Measurements from ENCODE around the gene SNX17.

SNX17 gene

GRCh38 chr2:27363933-27364332 is 6.5 kb upstream of the SNX17 start:
- no peak for DNase-seq (ENCODE audit: low spot score)

DNA sequence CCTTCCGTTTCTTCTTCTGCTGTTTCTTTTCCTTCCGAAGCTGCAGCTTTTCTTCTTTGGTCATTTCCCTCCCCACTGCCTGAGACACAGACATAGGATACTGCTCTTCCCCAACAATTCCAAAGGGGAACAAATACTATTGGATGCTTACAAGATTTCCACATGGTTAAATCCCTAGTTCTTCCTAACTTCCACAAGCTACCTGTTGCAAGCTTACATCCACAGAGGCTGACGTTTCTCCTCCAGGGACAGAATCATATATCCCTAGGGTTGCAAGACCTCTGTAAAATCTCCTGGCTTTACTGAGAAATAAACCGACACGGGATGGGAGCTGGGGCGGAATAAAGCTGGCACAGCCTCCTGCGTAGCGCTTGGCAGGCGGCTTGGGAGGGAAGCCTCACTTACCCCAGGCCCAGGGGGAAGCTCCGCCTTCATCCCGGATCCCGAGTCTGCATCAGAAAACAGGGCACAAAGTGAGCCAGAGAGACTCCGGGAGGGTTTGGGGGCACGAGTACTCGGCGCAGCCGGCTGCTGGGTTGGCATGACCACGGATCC is 868 bp upstream of the SNX17 start:
- DNase-seq (ENCODE audit: low spot score) = no peak

GRCh38 chr2:27370816-27371620 is 602 bp downstream of the SNX17 start:
- DNase-seq (ENCODE audit: low spot score) = peak; percentile 69

GRCh38 chr2:27372937-27373336 is 2.5 kb downstream of the SNX17 start:
- no peak for DNase-seq (ENCODE audit: low spot score)

DNA sequence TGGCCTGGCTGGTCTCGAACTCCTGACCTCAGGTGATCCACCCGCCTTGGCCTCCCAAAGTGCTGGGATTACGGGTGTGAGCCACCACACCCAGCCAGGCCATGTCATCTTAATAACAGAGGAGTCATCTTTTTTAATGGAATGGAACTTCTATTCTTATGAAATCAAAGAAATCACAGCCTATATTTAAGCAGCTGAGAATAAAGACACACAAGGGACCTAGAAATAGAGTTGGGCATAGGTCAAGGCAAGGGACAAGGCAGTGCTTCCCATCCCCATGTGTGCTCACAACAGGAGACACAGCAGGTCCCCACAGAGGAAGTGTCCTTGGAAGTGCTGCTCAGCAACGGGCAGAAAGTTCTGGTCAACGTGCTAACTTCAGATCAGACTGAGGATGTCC is 3.2 kb downstream of the SNX17 start:
- no peak for DNase-seq (ENCODE audit: low spot score)

DNA sequence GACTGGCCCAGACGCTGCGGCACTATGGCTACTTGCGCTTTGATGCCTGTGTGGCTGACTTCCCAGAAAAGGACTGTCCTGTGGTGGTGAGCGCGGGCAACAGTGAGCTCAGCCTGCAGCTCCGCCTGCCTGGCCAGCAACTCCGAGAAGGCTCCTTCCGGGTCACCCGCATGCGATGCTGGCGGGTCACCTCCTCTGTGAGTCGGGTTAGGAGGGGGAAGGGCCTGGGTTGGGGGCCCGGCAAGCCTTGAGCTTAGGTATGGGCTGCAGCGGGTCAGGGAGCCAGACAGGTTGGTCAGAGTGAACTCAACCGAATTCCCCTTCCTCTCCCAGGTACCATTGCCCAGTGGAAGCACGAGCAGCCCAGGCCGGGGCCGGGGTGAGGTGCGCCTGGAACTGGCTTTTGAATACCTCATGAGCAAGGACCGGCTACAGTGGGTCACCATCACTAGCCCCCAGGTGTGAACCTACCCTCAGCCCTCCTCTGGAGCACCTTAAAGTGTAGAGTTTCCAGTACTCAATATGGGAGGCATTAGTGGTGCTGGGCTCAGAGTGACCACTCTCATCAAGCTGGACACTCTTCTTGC is 5.2 kb downstream of the SNX17 start:
- no peak for DNase-seq (ENCODE audit: low spot score)

DNA sequence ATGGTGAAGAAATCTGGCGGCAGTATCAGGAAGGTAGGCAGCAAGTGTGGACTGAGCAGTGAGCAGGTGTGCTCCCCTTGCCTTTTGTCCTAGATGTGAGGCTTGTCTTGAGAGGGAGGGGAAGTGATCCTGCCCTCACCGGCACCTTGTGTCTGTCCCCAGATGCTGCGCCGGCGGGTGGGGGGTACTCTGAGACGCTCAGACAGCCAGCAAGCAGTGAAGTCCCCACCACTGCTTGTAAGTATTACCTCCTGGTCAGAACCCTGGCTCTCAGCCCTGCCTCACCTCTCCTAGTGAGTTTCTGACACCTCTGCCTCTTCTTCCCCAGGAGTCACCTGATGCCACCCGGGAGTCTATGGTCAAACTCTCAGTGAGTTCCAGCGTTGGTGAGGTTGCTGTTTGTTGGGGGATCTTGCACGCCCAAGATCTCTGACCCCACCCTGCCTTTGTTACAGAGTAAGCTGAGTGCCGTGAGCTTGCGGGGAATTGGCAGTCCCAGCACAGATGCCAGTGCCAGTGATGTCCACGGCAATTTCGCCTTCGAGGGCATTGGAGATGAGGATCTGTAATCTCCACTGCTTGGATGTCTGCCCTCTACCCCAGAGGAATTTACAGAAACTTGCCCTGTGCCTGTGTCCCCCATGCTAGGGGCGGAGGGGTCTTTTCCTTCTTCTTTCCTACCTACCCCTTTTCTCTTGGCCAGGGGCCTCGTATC is 5.9 kb downstream of the SNX17 start:
- no peak for DNase-seq (ENCODE audit: low spot score)

DNA sequence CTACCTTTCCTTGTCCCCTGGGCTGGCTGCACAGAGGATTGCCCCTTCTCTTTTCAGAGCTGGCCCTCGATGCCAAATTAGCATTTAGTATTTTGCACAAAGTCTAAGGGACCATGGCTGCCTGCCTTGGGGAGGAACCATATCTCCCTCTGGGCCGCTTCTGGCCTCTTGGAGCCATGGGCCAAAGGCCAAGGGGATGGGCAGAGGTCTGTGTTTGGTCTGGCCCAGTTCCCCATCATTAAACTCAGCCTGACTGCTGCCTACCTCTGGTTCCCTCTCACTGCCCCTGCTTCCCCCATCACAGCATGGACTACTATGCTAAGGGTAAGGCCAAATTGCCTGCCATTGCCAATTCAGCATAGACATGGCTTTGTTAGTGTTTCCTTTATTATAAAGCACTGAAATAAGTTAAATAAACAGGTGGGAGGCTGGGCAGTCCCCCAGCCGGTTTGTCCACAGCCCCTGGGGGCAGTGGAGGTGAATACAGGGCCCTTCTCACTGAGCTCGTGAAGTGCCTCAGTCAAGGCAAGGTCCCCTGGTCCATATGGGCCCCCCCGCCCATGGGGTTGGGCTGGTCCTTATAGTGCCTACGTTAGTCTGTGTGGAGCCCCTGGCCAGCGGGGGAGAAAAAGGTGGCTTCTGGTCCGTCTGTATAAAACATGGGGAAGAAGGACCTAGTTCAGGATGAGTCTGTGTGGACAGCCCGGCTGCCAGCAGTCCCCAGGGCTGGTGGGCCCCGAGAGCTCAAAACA is 6.6 kb downstream of the SNX17 start:
- DNase-seq (ENCODE audit: low spot score) = no peak

DNA sequence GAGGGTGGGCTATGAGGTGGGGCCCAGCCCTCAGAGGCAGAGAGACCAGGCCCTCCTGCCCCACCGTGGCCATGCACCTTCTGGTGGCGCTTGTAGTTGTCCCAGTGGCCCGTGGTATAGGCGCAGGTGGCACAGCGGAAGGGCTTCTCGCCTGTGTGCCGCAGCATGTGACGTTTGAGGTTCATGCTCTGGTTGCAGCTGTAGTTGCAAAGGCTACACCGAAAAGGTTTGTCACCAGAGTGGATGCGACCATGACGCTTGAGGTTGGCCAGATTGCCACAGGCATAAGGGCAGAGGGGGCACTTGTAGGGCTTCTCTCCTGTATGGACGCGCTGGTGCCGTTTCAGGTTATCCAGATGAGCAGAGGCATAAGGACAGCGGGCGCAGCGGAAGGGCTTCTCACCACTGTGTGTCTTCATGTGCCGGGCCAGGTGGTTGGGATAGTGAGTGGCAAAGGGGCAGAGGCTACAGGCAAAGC is 7.2 kb downstream of the SNX17 start:
- no peak for DNase-seq (ENCODE audit: low spot score)

DNA sequence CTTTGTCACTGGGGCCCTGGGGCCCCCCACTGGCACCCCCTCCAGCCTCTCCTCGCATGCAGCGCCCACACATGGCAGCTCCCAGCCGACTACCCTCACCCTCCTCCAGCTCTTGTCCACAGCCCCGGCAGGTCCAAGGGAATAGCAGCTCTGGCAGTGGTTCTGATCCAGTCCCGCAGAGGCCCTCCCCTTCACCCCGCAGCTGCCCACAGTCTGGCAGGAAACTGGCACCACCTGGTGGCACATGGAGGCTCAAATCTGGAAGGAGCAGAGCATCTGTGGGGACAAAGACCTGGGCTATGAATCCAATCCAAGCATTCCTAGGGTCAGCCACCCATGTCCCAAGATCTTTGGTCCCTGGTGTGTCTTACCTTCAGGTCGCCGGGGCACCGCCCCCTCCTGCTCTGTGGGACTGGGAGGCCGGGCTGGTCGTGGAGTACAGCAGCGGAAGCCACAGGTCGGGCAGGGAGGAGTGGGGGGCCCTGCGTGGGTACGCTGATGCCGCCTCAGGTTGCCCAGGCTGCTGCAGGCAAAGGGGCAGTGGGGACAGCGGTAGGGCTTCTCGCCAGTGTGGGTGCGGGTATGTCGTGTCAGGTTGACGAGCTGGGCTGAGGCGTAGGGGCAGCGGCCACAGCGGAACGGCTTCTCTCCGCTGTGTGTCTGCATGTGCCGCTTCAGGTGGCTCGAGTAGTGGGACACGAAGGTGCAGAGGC is 7.8 kb downstream of the SNX17 start:
- DNase-seq (ENCODE audit: low spot score) = no peak

DNA sequence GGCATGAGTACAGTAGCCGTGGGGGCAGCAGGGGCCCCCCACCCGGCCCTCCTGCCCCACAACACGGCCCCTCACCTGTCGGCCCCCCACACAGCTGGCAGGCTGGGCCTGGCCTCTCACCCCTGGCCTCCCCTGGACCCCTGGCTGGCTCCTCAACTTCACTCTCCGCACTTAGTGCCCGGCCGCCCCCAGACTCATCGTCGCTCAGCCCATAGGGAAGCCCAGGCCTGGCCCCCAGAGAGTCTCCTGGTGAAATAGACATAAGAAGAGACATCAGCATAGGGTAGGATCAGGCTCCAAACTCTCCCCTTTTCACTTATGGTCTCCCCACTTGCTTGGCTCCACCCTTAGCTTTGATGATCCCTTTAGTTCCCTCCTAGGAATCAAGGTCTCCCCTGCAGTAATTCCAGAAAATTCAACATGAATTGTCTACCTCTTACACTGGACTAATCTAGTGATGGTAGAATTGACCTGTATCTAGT is 8.4 kb downstream of the SNX17 start:
- DNase-seq (ENCODE audit: low spot score) = no peak

DNA sequence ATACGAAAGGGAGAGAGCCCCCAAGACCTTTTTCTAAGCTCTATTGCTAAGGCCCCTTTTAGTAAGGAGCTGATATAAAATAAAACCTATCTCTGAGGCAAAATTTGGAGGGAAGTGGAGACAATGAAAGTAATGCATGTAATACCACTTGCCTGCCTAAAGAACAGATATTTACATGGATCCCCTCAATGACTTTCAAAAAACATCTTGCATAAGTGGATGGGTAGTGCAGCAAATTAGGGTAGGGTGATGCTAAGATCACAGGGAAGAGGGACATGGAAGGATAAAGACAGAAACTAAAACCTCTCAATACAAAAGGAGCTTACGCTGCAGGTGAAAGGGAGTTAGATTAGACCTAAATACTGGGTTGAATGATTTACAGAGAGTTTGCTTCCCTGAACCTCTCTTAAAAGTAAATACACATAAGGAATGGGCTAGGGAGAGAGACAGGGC is 9.0 kb downstream of the SNX17 start:
- peak; percentile 21 for DNase-seq (ENCODE audit: low spot score)

DNA sequence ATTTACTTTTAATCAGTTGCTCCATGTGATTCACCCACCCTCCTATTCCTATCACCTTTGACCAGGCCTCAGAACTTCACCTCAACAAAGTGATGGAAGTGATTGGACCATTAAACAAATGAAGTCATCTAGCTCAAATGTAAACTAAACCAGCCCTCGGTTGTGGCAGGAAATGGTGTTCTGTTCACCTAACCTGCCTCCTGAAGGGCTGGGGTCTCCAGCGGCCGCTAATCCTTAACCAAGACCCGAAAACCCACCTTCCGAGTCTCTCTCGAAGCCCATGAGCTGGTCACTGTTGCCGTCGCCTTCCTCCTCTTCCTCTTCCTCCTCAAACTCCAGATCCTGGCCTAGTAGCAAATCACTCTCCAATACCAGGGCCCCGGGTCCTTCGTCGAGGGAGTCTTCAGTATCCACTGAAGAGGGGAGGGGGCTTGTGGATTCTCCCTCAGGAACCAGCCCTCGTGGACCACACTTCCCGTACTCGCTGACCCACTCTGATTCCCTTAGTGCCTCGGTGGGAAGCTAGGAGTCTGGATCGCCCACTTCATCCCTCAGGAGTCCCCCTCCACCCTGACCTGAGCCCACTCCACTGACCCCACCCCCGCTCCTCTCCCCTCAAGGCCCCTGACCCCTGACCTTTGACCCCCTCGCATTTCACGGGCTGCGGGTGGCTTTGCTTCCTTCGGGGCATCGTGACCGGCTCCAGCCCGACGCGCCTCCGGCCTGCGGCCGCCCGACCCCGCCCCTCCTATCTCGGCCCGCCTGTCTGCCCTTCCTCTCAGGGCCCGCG is 9.6 kb downstream of the SNX17 start:
- peak; percentile 32 for DNase-seq (ENCODE audit: low spot score)

- DNase-seq (ENCODE audit: low spot score) = peak; percentile 84
Measured at GRCh38 chr2:27380626-27381545, 10.5 kb downstream of the SNX17 start, which contains the start of gene ZNF513. Gene ZNF513 (minus strand): TSS chr2:27380734. CDS start chr2:27380526, 208 bp downstream.

DNA sequence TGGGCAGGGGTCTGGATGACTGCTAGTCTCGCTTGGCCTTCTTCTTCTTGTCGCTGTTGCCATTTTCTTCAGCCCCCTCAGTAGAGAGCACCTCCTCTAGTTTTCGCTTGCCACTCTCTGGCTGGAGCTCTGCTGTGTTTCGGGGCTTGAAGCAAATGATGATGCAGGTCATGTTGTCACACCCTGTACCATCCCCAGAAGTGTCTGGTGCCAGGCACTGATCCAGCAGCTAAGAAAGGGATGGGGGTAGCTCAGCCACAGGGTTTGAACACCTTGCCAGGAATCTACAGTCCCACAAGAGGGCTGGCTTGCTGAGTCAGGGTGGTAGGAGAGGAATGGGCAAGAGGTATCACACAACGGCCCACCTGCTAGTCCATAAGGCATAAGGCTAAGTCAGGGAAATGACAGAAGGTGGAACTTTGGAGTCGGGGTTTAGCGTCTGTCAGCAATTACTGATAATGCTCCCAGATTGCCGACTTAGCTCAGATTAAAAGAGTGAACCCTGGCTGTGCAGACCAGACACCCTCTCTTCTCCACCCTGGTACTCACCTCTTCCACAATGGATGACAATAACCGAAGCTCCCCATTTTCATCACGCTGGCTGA is 11.3 kb downstream of the SNX17 start:
- DNase-seq (ENCODE audit: low spot score) = no peak

GRCh38 chr2:27390822-27391679 is 20.6 kb downstream of the SNX17 start:
- no peak for DNase-seq (ENCODE audit: low spot score)

DNA sequence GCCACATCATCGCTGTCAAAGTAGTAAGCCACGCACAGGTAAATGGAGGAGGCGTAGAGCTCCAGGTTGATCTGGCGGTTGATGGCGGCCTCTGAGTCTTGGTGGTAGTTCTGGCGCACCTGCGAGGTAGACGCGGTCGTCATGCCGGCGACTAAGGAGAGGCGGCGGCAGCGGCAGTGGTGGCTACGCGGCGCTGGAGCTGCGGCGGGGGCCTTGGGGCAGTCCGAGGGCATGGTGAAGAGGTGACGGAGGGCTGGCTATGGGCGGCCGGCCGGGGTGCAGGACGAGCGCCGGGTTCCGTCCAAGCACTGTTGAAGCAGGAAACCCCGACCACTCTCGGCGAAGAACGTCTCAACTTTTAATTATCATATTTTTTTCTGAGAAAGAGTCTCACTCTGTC is 22.8 kb downstream of the SNX17 start:
- DNase-seq (ENCODE audit: low spot score) = no peak

- DNase-seq (ENCODE audit: low spot score) = no peak
Measured at GRCh38 chr2:27398962-27399361, 28.5 kb downstream of the SNX17 start.

Data from hematopoietic multipotent progenitor cell treated with erythropoietin and hydrocortisone succinate and interleukin-3 and kit ligand, for 17 days (in vitro differentiated cells).